ENCODE measurements around the gene PDSS1.
"Not testable (repeated sequence)": the region's sequence is repeated elsewhere in the genome, so short reads cannot be mapped to it uniquely, and the experiment has no call there.

The PDSS1 gene, protein sequence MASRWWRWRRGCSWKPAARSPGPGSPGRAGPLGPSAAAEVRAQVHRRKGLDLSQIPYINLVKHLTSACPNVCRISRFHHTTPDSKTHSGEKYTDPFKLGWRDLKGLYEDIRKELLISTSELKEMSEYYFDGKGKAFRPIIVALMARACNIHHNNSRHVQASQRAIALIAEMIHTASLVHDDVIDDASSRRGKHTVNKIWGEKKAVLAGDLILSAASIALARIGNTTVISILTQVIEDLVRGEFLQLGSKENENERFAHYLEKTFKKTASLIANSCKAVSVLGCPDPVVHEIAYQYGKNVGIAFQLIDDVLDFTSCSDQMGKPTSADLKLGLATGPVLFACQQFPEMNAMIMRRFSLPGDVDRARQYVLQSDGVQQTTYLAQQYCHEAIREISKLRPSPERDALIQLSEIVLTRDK

DNA sequence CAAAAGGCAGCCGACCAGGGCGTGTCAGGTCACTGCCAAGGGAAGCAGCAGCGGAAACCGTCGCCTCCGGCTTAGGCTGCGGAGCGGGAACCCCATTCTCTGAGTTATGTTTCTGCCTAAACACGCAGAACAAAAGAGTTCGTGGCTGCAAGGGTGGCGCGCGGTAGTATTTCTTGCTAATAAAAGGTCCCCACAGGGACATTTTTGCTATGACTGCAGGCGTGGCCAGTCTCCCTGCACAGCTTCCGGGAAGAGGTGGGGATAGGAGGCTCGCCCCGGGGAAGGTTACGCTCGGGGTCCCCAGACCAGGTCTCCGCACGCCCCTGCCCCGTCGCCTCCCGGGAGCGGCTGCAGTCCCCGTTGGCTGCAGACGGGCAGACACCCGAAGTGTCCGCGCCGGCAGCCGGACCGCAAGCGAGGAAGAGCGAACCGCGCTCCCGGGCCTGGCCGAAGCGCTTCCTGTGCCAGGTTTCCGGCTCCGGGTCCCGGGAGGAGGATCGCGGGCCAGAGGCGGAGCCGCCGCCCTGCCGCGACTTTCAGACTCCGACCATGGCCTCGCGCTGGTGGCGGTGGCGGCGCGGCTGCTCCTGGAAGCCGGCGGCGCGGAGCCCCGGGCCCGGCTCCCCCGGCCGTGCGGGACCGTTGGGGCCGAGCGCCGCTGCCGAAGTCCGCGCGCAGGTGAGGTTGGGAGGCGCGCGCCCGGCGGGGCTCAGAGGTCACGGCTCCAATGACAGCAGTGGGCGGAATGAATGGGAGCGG lies at the start of gene PDSS1:
PDSS1 (plus strand) TSS at position 539 of the 759 bp plus-strand sequence; CDS start at position 550, 11 bp downstream.
- ChIA-PET POLR2A (interaction anchor here (1.0 to 1.3 kb wide), 4 partner anchors 11 to 164 kb away, joined by 3 to 5 read pairs (median 4); partner anchors contain the start of gene ABI1), CTCF (no interaction called here)
- TF ChIP-seq LEF1 (IDR thresholded peaks at IDR 0.05; ENCODE audit: borderline replicate concordance): peak; percentile 40; the same call in 1 of the 2 replicates
- peak; percentile 61 for TF ChIP-seq ELF4 (IDR thresholded peaks at IDR 0.05)
- no peak for TF ChIP-seq TARDBP (IDR thresholded peaks at IDR 0.05)
- TF ChIP-seq L3MBTL2 (conservative IDR thresholded peaks at IDR 0.05): peak; percentile 23; the same call in 1 of the 2 replicates
- peak; percentile 79 for DNase-seq (ENCODE audit: extremely low spot score)

GRCh38 chr10:26648245-26648636 lies 49.3 kb upstream of the PDSS1 start:
- DNase-seq (ENCODE audit: extremely low spot score); CTCF ChIA-PET: not testable (repeated sequence)

DNA sequence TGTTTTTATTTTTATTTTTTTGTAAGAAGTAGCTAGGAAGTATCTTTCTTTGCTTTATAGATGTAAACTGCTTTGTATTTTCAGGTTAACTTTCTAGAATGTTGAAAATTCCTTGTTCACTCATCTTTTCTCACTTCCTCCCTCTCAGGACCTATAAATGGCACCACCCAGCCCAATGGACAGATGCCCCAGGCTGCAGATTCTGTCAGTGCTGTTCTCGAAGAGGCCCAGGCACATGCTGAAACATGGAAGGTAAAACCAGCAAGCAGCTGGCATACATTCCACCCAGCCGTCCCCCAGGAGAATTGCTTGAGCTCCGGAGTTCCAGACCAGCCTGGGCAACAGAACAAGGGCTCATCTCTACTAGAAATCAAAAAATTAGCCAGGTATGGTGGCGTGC lies 47.1 kb upstream of the PDSS1 start:
- no peak for DNase-seq (ENCODE audit: extremely low spot score)
- POLR2A ChIA-PET: no interaction called here
- TF ChIP-seq L3MBTL2 (conservative IDR thresholded peaks at IDR 0.05): no peak
- TF ChIP-seq, protein P1, sequence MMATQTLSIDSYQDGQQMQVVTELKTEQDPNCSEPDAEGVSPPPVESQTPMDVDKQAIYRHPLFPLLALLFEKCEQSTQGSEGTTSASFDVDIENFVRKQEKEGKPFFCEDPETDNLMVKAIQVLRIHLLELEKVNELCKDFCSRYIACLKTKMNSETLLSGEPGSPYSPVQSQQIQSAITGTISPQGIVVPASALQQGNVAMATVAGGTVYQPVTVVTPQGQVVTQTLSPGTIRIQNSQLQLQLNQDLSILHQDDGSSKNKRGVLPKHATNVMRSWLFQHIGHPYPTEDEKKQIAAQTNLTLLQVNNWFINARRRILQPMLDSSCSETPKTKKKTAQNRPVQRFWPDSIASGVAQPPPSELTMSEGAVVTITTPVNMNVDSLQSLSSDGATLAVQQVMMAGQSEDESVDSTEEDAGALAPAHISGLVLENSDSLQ (IDR thresholded peaks at IDR 0.05): no peak
- TF ChIP-seq FOXK2 (IDR thresholded peaks at IDR 0.05): no peak
- no peak for TF ChIP-seq NFRKB (IDR thresholded peaks at IDR 0.05)
- TF ChIP-seq ZNF384 (IDR thresholded peaks at IDR 0.05): no peak
- TF ChIP-seq SUZ12 (IDR thresholded peaks at IDR 0.05): no peak
- no peak for TF ChIP-seq BHLHE40 (IDR thresholded peaks at IDR 0.05; ENCODE audit: borderline replicate concordance)
- TF ChIP-seq TARDBP (IDR thresholded peaks at IDR 0.05): no peak
- no peak for TF ChIP-seq FOXM1 (IDR thresholded peaks at IDR 0.05; ENCODE audit: borderline replicate concordance)
- no peak for TF ChIP-seq HDGF (IDR thresholded peaks at IDR 0.05; ENCODE audit: borderline replicate concordance)
- no peak for TF ChIP-seq ELF4 (IDR thresholded peaks at IDR 0.05)
- TF ChIP-seq CTBP1 (IDR thresholded peaks at IDR 0.05; ENCODE audit: borderline replicate concordance): no peak
- no peak for TF ChIP-seq LEF1 (IDR thresholded peaks at IDR 0.05; ENCODE audit: borderline replicate concordance)
- TF ChIP-seq ARNT (IDR thresholded peaks at IDR 0.05): no peak
- TF ChIP-seq SP1 (IDR thresholded peaks at IDR 0.05): no peak
- TF ChIP-seq FOXA1 (IDR thresholded peaks at IDR 0.05): no peak
- CTCF ChIA-PET: no interaction called here

More at GRCh38 chr10:26648245-26648636, 49.3 kb upstream of the PDSS1 start:
- POLR2A ChIA-PET: not testable (repeated sequence)

- DNase-seq (ENCODE audit: extremely low spot score); POLR2A ChIA-PET; CTCF ChIA-PET: not testable (repeated sequence)
Measured at GRCh38 chr10:26651476-26651875, 46.0 kb upstream of the PDSS1 start.

- ChIA-PET CTCF (no interaction called here), POLR2A (no interaction called here)
- DNase-seq (ENCODE audit: extremely low spot score): no peak
- no peak for TF ChIP-seq ARNT (IDR thresholded peaks at IDR 0.05)
- no peak for TF ChIP-seq NFRKB (IDR thresholded peaks at IDR 0.05)
- TF ChIP-seq, protein P1 (IDR thresholded peaks at IDR 0.05): no peak
Measured at GRCh38 chr10:26653004-26653403, 44.5 kb upstream of the PDSS1 start.

DNA sequence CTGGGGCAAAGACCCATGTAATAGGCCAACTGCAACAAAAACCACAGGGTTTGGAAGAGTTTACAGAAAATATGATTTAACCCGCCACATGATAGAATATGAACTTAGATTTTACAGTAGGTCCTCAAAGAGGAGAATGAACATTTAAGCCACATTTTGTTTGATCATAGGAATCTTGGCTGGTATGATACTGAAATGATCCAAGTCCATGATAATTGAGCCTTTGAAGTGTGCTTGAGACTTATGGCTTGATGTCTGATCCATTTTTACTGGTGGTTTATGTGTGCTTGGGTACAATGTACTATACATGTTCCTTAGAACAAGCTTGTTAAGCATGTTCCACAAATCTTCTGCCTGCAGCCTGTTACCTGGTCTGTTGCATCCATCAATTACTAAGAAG lies 41.8 kb upstream of the PDSS1 start:
- POLR2A ChIA-PET: no interaction called here
- DNase-seq (ENCODE audit: extremely low spot score): no peak
- TF ChIP-seq, protein P1 (IDR thresholded peaks at IDR 0.05): no peak
- TF ChIP-seq ARNT (IDR thresholded peaks at IDR 0.05): no peak
- no peak for TF ChIP-seq ZNF384 (IDR thresholded peaks at IDR 0.05)
- TF ChIP-seq LEF1 (IDR thresholded peaks at IDR 0.05; ENCODE audit: borderline replicate concordance): no peak
- TF ChIP-seq FOXK2 (IDR thresholded peaks at IDR 0.05): no peak
- no peak for TF ChIP-seq HDGF (IDR thresholded peaks at IDR 0.05; ENCODE audit: borderline replicate concordance)
- TF ChIP-seq FOXM1 (IDR thresholded peaks at IDR 0.05; ENCODE audit: borderline replicate concordance): no peak
- no peak for TF ChIP-seq TARDBP (IDR thresholded peaks at IDR 0.05)
- no peak for TF ChIP-seq FOXA1 (IDR thresholded peaks at IDR 0.05)
- CTCF ChIA-PET: no interaction called here

DNA sequence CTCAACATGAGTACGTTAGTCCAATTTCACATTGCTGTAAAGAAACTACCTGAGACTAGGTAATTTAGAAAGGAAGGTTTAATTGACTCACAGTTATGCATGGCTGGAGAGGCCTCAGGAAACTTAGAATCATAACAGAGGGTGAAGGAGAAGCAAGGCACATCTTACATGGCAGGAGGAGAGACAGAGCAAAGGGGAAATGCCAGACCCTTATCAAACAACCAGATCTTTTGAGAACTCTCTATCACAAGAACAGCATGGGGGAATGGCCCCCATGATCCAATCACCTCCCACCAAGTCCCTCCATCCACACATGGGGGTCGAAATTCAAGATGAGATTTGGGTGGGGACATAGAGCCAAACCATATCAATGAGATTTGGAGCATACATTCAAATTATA lies 34.6 kb upstream of the PDSS1 start:
- CTCF ChIA-PET: no interaction called here
- POLR2A ChIA-PET: no interaction called here
- DNase-seq (ENCODE audit: extremely low spot score): no peak
- TF ChIP-seq LEF1 (IDR thresholded peaks at IDR 0.05; ENCODE audit: borderline replicate concordance) (no peak), L3MBTL2 (conservative IDR thresholded peaks at IDR 0.05) (no peak), NFRKB (IDR thresholded peaks at IDR 0.05) (no peak), ARNT (IDR thresholded peaks at IDR 0.05) (no peak), CTBP1 (IDR thresholded peaks at IDR 0.05; ENCODE audit: borderline replicate concordance) (no peak), ELF4 (IDR thresholded peaks at IDR 0.05) (no peak), TARDBP (IDR thresholded peaks at IDR 0.05) (no peak), BHLHE40 (IDR thresholded peaks at IDR 0.05; ENCODE audit: borderline replicate concordance) (no peak), FOXM1 (IDR thresholded peaks at IDR 0.05; ENCODE audit: borderline replicate concordance) (no peak), SUZ12 (IDR thresholded peaks at IDR 0.05) (no peak), FOXA1 (IDR thresholded peaks at IDR 0.05) (no peak), HDGF (IDR thresholded peaks at IDR 0.05; ENCODE audit: borderline replicate concordance) (no peak)
- TF ChIP-seq, protein P1 (IDR thresholded peaks at IDR 0.05): no peak
